Thyroid gland (tissue), 4 donors: ENCODE results near the gene CWF19L2. TPM values are rescaled to one million over a fixed set of nuclear protein-coding genes. Genes with fewer than 3 reads are reported as not detected.

Experiments
- DNase-seq, 2 donors: peaks; one replicate each; pipeline ENCODE4 v3.0.0-alpha.2; 2019
- H3K27ac ChIP-seq, 3 donors: fragments of 200-600 bp; sonication (generic); 1 replicate in 2 of 3; 2 replicates in 1 of 3; pipeline ENCODE4 v1.5.1; 2016 to 2019; ENCODE audit warnings: mild to moderate bottlenecking in 1 of 3, moderate library complexity in 1 of 3
- H3K27me3 ChIP-seq: fragments of 200-600 bp; sonication (generic); one replicate; pipeline ENCODE4 v1.5.1; 2019
- H3K36me3 ChIP-seq, 2 donors: fragments of 200-600 bp; sonication (generic); one replicate each; pipeline ENCODE4 v1.5.1; 2016 to 2019
- H3K4me1 ChIP-seq, 2 donors: fragments of 200-600 bp; sonication (generic); one replicate each; pipeline ENCODE4 v1.5.1; 2017 to 2019
- H3K4me3 ChIP-seq, 3 donors: fragments of 200-600 bp; sonication (generic); replicated peaks in 1 of 3; 1 replicate in 2 of 3; 2 replicates in 1 of 3; pipeline ENCODE4 v1.5.1; 2016; ENCODE audit warnings: mild to moderate bottlenecking in 1 of 3
- H3K9me3 ChIP-seq: fragments of 200-600 bp; sonication (generic); one replicate; pipeline ENCODE4 v1.5.1; 2017
- POLR2A ChIP-seq, 2 donors: fragments of 450-650 bp; IDR thresholded peaks; one replicate each; pipeline ENCODE4 v1.6.1; 2017; ENCODE audit warnings: antibody characterized with exemption in 2 of 2, mild to moderate bottlenecking in 2 of 2, moderate library complexity in 1 of 2
- WGBS, 2 donors: methylation state at CpG; one replicate each; pipeline ENCODE4 v1.1.5; 2017; 5-methylcytosine and 5-hydroxymethylcytosine counted together
- intact Hi-C: fragments of 100-400 bp; cut with DNase I; formaldehyde crosslinking; loops from one replicate; pipeline ENCODE4 v1.15.1; 2023
- total RNA-seq, 4 donors: library from RNA; depleted of rRNA; stranded (reverse); fragments of >200 nt; gene quantifications; one replicate each; pipeline ENCODE4 v1.2.3, GENCODE V29; 2016
- TF ChIP-seq, protein P1 (sequence below), 6 experiments: fragments of 200-600 bp in 3 of 6; fragments of 450-650 bp in 3 of 6; sonication (generic) in 3 of 6; IDR thresholded peaks; one replicate each; pipeline ENCODE4 v1.5.1; 2016 to 2019; ENCODE audit warnings: antibody characterized with exemption in 6 of 6, mild to moderate bottlenecking in 2 of 6, inconsistent platforms in 1 of 6, moderate library complexity in 1 of 6

CWF19L2 gene
- total RNA-seq, 4 donors from 2014 or later: 26.2 to 50.9 (median 34.3) TPM

GRCh38 chr11:107496011-107496410 lies 38.4 kb upstream of the CWF19L2 start:
- H3K4me3 ChIP-seq: no peak overlapping the region
- WGBS, 2 donors: 52 to 66% methylated on average over 4 of the region's 4 CpGs
- TF ChIP-seq, protein P1, sequence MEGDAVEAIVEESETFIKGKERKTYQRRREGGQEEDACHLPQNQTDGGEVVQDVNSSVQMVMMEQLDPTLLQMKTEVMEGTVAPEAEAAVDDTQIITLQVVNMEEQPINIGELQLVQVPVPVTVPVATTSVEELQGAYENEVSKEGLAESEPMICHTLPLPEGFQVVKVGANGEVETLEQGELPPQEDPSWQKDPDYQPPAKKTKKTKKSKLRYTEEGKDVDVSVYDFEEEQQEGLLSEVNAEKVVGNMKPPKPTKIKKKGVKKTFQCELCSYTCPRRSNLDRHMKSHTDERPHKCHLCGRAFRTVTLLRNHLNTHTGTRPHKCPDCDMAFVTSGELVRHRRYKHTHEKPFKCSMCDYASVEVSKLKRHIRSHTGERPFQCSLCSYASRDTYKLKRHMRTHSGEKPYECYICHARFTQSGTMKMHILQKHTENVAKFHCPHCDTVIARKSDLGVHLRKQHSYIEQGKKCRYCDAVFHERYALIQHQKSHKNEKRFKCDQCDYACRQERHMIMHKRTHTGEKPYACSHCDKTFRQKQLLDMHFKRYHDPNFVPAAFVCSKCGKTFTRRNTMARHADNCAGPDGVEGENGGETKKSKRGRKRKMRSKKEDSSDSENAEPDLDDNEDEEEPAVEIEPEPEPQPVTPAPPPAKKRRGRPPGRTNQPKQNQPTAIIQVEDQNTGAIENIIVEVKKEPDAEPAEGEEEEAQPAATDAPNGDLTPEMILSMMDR (IDR thresholded peaks at IDR 0.05): no peak
- no peak for TF ChIP-seq POLR2A (IDR thresholded peaks at IDR 0.05)
- no peaks in the 10 kb centered on the region for H3K36me3 ChIP-seq
- no peaks in the 10 kb centered on the region for H3K27me3 ChIP-seq
- DNase-seq: no peak
- H3K27ac ChIP-seq: peak overlapping the region in 2 of 3 donors; percentile 17 to 59
- H3K4me1 ChIP-seq: peaks cover 7 to 14% of the 10 kb centered on the region in 2 donors
- H3K9me3 ChIP-seq: no peaks in the 10 kb centered on the region
- intact Hi-C loops: no loop called here

DNA sequence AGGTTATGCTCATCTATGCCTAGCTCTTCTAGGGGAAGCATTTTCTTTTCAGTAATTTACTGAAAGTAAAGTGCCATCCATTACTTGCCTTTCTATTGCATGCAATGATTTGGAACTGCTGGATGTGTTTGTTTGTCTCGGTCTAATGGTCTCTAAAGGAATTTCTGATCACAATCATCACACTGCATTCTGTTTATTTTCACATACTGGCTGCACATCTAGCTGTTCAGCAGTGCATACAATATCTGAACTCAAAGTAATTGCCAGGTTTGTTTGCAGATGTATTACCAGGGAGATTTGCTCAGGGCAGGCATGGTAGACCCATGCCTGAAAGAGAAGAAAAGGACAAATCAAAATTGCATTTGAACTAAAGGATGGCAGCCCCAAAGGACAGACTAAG lies 36.4 kb upstream of the CWF19L2 start:
- Histone ChIP-seq H3K4me1 (peaks cover 7 to 18% of the 10 kb centered on the region in 2 donors), H3K4me3 (no peak overlapping the region), H3K27ac (peak overlapping the region in 2 of 3 donors; percentile 23 to 29), H3K27me3 (no peaks in the 10 kb centered on the region), H3K36me3 (no peaks in the 10 kb centered on the region), H3K9me3 (no peaks in the 10 kb centered on the region)
- DNase-seq: no peak
- WGBS, 2 donors: 50 to 61% methylated on average over 1 of the region's 1 CpG
- intact Hi-C loops: no loop called here
- TF ChIP-seq, protein P1 (IDR thresholded peaks at IDR 0.05): no peak
- TF ChIP-seq POLR2A (IDR thresholded peaks at IDR 0.05): no peak

GRCh38 chr11:107493117-107493516 lies 35.5 kb upstream of the CWF19L2 start:
- TF ChIP-seq, protein P1 (IDR thresholded peaks at IDR 0.05): no peak
- TF ChIP-seq POLR2A (IDR thresholded peaks at IDR 0.05): no peak
- Histone ChIP-seq H3K4me1 (peaks cover 7 to 18% of the 10 kb centered on the region in 2 donors), H3K9me3 (no peaks in the 10 kb centered on the region), H3K27me3 (no peaks in the 10 kb centered on the region), H3K4me3 (no peak overlapping the region), H3K36me3 (no peaks in the 10 kb centered on the region), H3K27ac (no peak overlapping the region)
- 88 to 95% methylated on average over 1 of the region's 1 CpG for WGBS, 2 donors
- intact Hi-C loops: no loop called here
- DNase-seq: no peak

DNA sequence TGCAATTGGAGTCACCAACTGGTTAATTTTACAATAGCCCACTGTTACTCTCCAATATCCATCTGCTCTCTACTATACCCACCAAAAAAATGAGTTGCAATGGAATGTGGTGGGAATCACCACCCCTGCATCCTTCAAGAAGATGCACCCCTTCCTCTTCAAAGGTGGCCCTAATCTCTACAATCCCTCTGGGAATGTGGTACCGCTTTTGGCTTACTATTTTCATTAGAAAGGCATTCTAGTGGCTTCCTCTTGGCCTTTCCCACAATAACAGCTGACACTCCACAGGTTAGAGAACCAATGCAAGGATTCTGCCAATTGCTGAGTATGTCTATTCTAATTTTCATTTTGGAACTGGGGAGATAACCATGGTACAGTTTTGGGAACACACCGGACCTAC lies 33.2 kb upstream of the CWF19L2 start:
- WGBS, 2 donors: 84 to 88% methylated on average over 2 of the region's 2 CpGs
- intact Hi-C loops: no loop called here
- no peak overlapping the region for H3K27ac ChIP-seq
- TF ChIP-seq POLR2A (IDR thresholded peaks at IDR 0.05): no peak
- TF ChIP-seq, protein P1 (IDR thresholded peaks at IDR 0.05): no peak
- no peaks in the 10 kb centered on the region for H3K27me3 ChIP-seq
- no peak for DNase-seq
- no peaks in the 10 kb centered on the region for H3K36me3 ChIP-seq
- no peak overlapping the region for H3K4me3 ChIP-seq
- no peaks in the 10 kb centered on the region for H3K9me3 ChIP-seq
- H3K4me1 ChIP-seq: peaks cover 5 to 11% of the 10 kb centered on the region in 2 donors

GRCh38 chr11:107482234-107482633 lies 24.6 kb upstream of the CWF19L2 start:
- H3K4me1 ChIP-seq: no peaks in the 10 kb centered on the region
- no peak overlapping the region for H3K27ac ChIP-seq
- H3K4me3 ChIP-seq: no peak overlapping the region
- DNase-seq: no peak
- no peaks in the 10 kb centered on the region for H3K9me3 ChIP-seq
- no peaks in the 10 kb centered on the region for H3K36me3 ChIP-seq
- TF ChIP-seq, protein P1 (IDR thresholded peaks at IDR 0.05): no peak
- no peak for TF ChIP-seq POLR2A (IDR thresholded peaks at IDR 0.05)
- H3K27me3 ChIP-seq: no peaks in the 10 kb centered on the region
- intact Hi-C loops: no loop called here
